Omental fat pad (tissue), 4 donors: ENCODE measurements around the gene RAB5B. TPM values are rescaled to one million over a fixed set of nuclear protein-coding genes. Genes with fewer than 3 reads are reported as not detected.
A peak's percentile ranks its signal among the peaks of the same experiment; 100 is the strongest.

Experiments
- ATAC-seq: fragments of 150-250 bp; one replicate; pipeline ENCODE4 v1.9.1; 2016; ENCODE audit warnings: mild to moderate bottlenecking, moderate library complexity; ENCODE audit not compliant: low FRiP score
- DNase-seq: peaks from one replicate; pipeline ENCODE4 v3.0.0-alpha.2; 2019; ENCODE audit warnings: low spot score
- CTCF ChIP-seq, 3 donors: fragments of 450-650 bp; IDR thresholded peaks; one replicate each; pipeline ENCODE4 v1.5.1; 2016 to 2017; ENCODE audit warnings: antibody characterized with exemption in 3 of 3, mild to moderate bottlenecking in 3 of 3, moderate library complexity in 2 of 3
- total RNA-seq, 4 donors: library from RNA; depleted of rRNA; stranded (reverse); fragments of >200 nt; gene quantifications; one replicate each; pipeline ENCODE4 v1.1.0, GENCODE V29; 2016

The RAB5B gene
- total RNA-seq, 4 donors from 2014 or later = 46.2 to 71.5 (median 64.8) TPM

GRCh38 chr12:55942055-55942454 lies 31.8 kb upstream of the RAB5B start:
- TF ChIP-seq CTCF (IDR thresholded peaks at IDR 0.05) = no peak
- no peak for DNase-seq
- no peak for ATAC-seq

- no peak for ATAC-seq
- no peak for DNase-seq
- TF ChIP-seq CTCF (IDR thresholded peaks at IDR 0.05) = no peak
These were observed 31.2 kb upstream of the RAB5B start for GRCh38 chr12:55942577-55943136.

- DNase-seq = no peak
- TF ChIP-seq CTCF (IDR thresholded peaks at IDR 0.05) = no peak
- no peak for ATAC-seq
These were observed 27.3 kb upstream of the RAB5B start for GRCh38 chr12:55946553-55946952.

- TF ChIP-seq CTCF (IDR thresholded peaks at IDR 0.05) = no peak
- ATAC-seq (no peak), DNase-seq (no peak)
These were observed 18.5 kb upstream of the RAB5B start for GRCh38 chr12:55955344-55955743.

GRCh38 chr12:55955800-55956508 lies 17.9 kb upstream of the RAB5B start:
- ATAC-seq (peak; percentile 86), DNase-seq (no peak)

GRCh38 chr12:55957106-55957859 lies 16.6 kb upstream of the RAB5B start:
- no peak for DNase-seq

More at GRCh38 chr12:55955800-55956508, 17.9 kb upstream of the RAB5B start:
- TF ChIP-seq CTCF (IDR thresholded peaks at IDR 0.05) = no peak

More at GRCh38 chr12:55957106-55957859, 16.6 kb upstream of the RAB5B start:
- ATAC-seq = no peak
- TF ChIP-seq CTCF (IDR thresholded peaks at IDR 0.05) = no peak
